ENCODE results near the gene SYT12. TPM values are rescaled to one million over a fixed set of nuclear protein-coding genes. Genes with fewer than 3 reads are reported as not detected.
A peak's percentile ranks its signal among the peaks of the same experiment; 100 is the strongest.

The SYT12 gene
- total RNA-seq, 2 donors from 2014 or later = 0.18 to 1.8 TPM

DNA sequence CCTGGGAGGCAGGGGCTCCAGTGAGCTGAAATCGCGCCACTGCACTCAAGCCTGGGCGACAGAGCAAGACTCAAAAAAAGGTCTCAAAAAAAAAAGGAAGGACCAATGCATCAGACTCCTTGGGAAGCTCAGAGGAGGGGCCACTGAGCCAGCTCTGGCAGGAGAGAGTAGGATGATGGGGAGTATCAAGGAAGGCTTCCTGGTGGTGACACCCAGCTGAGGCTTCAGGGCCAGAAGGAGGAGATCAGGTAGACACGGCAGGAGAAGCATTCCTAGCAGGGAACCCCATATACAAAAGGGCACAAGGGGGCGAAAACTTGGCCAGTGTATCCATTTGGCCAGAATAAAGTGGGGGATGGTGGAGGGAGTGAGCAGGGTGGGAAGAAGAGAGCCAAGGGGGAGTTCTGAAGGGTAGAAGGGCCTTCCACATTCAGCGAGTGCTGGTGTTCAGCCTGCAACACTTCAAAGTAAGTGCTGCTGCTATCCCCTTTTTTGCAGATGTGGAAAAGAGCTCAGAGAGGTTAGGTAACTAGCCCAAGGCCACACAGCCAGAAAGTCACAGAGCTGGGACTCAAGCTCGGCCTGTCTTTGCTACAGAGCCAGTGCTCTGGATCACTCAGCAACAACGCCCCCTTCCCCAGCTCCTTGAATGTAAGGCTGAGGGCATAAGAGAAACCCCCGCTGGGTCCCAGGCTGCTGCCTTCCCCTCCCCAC, 28.4 kb downstream of the SYT12 start:
- DNase-seq = no peak
- no peak for ATAC-seq

DNA sequence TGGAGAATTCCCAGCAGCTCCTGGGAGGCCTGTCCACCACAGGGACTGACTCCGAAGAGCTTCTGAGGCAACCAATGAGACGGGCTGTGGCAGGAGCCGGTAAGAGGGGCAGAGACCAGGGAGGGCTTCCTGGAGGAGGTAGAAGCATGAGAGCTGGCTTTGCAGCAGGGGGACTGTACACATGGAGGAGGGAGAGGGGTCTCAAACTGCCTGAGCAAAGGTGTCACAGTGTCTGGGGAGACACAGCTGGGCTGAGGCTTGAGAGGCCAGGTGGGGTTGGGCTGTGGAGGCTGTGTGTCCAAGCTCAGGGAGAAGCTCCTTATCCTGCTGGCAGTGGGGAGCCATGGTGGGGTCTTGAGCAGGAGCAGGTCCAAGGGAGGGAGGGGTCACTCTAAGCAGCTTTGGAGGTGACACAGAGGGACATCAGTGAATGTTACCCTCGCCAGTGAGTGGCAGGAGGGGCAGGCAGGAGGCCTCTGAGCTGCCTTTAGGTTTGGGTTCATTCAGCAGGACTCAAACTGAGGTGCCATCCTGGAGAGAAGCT, 29.1 kb downstream of the SYT12 start:
- no peak for DNase-seq
- no peak for ATAC-seq
- intact Hi-C loops (cut with DNase I) = no loop called here

More for the DNA sequence above, 28.4 kb downstream of the SYT12 start:
- intact Hi-C loops (cut with DNase I) = no loop called here

DNA sequence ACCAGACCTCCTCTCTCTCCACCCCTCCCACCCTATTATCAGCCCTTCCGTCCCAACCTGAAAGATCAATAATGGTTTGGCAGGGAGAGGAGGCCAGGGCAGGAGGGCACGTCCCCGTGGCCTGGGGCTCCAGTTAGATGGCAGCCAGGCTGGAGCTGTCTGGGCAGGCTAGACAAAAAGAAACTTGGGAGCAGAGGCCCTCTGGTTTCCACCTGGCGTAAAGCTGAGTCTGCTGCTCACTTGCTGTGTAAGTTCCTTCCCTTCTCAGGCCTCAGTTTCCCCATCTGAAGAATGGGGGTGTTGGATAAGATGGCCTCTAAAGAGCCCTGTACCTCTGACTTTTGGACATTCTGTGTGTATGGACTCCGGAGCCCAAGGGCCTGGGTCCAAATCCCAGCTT, 30.0 kb downstream of the SYT12 start:
- ATAC-seq (no peak), DNase-seq (no peak)
- intact Hi-C loops (cut with DNase I) = no loop called here

DNA sequence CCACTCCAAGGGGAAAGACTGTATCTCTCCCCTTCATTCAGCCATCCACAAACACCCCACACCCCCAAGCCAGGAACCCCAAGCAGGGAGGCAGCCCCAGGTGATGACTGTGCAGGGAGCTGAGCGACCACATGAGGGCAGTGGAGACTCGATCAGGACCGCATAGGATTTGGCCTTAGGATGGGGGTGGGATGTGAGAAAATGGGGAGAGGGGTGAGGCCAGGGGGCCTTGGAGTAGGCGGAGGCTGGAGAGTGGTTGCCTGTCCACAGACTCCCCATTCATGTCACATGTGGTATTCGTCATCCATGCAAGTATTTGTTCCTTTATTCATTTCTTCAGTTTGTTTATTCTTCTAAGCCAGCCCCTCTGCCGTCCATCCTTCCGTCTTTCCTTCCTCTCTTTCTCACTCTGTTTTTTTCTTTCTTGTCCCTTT, 31.0 kb downstream of the SYT12 start:
- DNase-seq = peak; percentile 55
- intact Hi-C loops (cut with DNase I) = no loop called here
- ATAC-seq = peak; percentile 34 to 43

DNA sequence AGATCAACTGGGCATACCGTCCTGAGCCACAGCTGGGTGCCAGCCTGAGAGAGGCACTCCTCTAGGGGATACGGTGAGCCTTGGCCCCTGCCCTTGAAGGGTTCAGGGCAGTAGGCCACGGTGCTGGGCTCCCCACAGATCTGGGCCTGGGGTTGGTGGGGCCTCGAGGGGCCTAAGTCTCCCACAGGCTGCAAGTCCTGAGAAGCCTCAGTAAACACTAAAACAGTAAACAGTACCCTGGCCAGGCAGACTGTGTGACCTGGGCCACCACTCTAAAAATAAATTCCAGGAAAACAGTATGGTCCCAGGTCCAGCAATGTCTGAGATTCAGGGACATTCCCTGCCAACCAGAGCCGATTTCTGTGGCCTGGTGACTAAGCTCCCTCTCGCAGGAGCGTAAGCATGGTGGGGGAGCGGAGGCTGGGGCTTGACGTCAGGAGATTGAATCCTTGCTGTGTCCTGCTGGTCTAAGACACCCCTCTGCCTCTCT, 31.5 kb downstream of the SYT12 start:
- no peak for DNase-seq
- ATAC-seq = peak in 1 of 2 donors; percentile 15
- intact Hi-C loops (cut with DNase I) = no loop called here

DNA sequence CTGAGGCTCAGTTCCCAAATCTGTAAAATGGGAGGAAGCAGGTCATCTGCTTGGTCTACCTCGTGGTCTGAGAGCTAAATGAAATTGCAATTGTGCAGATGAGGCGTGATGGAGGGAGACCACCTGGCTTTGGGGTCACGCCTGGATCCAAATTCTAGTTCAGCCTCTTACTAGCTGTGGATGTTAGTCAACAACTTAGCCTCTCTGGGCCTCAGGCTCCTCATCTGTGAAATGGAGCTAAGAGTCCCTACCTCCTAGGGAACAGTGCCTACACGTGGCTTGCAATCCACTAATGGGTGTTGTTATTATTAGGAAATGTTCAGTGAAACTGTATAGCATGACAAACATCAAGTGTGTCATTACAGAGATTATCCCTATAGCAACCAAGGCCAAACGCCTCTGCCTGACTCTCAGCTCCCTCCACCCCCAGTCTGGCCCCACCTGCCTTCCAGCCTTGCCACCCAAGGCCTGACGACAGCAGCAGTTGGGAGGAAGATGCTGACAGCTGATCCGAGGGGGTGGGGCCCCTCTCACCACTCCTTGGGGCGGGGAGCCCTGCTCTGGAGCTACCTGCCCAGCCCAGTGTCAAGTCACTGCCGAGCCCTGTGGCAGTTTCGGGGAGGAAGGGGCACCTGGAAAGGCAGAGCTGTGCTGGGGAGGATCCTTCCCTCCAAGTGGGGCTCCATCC, 32.0 kb downstream of the SYT12 start:
- peak; percentile 54 to 74 for ATAC-seq
- intact Hi-C loops (cut with DNase I) = no loop called here
- peak; percentile 70 for DNase-seq

DNA sequence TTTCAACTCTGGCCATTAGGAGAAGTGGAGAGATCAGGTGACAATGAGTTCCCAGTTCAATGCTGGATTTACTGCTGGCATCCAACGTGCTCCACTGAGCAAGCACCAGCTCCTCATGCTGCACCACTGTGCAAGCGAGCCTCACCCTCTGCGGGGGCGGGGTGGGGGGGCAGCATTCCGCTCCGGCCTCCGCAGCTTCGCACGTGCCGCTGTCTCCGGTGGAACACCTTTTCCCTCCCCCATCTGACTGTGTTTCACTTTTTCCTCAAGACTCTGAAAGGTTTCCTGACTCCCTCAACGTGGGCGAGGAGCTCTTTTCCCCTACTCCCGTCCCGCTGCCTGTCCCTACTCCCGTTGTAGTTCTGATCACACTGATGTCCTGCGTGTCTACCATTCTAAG, 32.9 kb downstream of the SYT12 start:
- intact Hi-C loops (cut with DNase I) = no loop called here
- ATAC-seq (peak in 1 of 2 donors; percentile 36), DNase-seq (no peak)

DNA sequence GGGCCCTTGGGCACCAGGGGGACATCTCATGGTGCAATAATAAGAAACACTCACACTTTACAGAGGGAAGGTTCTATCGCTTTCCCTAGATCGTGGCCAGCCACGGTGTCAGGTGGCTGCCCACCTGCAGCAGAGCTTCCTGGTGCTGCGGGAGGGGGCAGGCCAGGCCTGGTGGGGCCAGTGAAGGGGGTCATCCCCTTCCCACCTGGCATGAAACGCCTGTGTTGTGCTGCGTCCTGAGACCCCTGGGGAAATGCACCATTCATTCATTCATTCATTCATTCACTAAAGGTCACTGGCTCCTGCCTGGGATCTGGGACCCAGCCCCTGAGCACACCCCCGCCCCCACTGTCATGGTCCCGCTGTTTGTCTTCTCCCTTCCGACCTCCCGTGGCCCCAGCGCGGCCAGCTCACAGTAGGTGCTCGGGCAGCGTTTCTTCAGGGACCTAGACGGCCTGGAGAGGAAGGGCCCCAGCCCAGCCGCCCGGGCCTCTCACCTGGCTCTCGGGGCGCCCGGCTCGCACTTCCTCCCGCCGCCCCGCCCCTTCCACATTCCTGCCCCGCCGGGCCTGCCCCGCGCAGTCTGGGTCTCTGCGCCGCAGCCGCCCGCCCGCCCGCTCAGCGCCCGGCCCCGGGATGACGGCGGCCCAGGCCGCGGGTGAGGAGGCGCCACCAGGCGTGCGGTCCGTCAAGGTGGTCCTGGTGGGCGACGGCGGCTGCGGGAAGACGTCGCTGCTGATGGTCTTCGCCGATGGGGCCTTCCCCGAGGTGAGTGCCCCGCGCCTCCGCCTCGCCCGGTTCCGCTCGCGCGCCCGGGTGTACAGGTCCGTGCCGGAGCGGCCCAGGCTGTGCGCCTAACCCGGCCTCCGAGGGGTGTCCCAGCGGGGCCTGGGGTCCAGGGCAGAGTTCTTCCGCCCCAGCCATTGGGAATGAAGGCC, 33.6 kb downstream of the SYT12 start, which contains the start of gene RHOD:
RHOD (plus strand) TSS at position 581 of the 938 bp plus-strand sequence; CDS start at position 637, 56 bp downstream.
- ATAC-seq (peak; percentile 76), DNase-seq (peak; percentile 59)
- intact Hi-C loops (cut with DNase I) = no loop called here

DNA sequence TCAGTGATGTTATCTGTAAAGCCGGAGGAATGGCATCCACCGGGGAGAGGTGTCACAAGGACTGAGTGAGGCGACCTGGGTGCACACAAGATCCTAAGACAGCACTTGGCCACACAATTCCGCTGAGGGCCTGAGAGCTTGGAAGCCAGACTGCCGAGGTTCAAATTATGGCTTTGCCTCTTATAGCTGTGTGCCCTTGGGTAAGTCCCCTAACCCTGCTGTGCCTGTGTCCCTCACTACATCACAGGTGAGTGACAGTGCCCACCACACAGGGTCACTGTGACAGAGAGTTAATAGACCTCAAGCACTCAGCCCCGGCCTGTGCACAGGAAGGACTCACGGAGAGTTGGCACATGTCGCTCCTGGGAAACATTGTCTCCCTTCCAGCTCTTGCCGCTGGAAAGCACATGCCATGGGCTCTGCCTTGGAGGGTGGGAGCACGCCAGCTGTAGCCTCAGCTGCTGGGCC, 34.3 kb downstream of the SYT12 start:
- intact Hi-C loops (cut with DNase I) = no loop called here
- DNase-seq (no peak), ATAC-seq (peak; percentile 4 to 19)

DNA sequence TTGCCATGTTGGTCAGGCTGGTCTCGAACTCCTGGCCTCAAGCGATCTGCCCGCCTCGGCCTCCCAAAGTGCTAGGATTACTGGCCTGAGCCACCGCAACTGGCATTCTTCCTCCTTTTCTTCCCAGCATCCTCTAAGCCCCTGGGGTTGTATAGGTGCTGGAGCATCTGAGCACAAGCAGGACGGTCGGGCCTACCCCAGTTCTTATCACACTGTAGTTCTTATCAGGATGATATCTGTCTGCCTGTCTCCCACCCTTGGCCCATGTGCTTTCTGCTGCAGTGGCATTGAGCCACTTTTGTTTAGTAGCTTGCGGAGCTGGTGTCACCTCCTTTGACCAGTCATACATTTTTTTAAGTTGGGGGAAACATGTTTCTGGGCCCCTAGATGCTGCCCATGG, 35.6 kb downstream of the SYT12 start:
- ATAC-seq = no peak
- intact Hi-C loops (cut with DNase I) = no loop called here
- no peak for DNase-seq

DNA sequence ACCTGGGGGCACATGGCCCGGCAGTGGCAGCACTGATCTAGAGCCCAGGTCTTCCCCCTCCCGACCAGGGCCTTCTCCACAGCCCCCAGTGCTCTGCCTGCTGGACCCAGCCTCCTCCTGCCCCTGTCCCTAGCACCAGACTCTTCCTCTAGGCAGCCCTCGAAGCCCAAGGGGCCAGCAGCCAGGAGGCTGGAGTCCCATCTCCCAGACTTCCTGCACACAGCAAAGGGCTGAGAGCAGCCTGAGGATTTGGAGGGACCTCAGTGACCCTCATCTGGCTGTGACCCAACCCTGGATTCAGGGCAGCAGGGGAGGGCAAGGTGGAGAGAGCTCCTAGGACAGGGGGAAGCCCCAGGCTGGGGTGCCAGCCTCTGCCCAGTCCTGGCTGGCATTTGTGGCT, 36.7 kb downstream of the SYT12 start:
- intact Hi-C loops (cut with DNase I) = no loop called here
- ATAC-seq (no peak), DNase-seq (no peak)

DNA sequence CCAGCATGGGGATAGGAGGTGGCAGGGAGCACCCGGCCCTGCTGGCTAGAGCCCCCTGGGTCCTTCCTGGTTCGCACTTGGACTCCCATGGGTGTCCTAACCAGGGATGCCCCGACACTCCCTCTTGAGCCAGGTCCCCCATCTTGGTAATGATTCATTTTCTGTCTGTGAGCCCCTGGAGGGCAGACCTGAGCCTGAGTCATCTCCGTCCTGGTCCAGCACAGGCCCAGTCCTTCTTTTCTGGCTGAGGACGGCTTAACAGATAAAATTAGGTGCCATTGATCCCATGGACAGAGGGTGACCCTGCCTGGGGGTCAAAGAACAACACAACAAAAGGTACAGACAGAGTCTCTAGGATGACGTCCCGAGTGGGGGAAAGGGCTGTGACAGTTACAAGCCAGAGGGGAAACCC, 37.2 kb downstream of the SYT12 start:
- DNase-seq (no peak), ATAC-seq (no peak)
- intact Hi-C loops (cut with DNase I) = no loop called here

DNA sequence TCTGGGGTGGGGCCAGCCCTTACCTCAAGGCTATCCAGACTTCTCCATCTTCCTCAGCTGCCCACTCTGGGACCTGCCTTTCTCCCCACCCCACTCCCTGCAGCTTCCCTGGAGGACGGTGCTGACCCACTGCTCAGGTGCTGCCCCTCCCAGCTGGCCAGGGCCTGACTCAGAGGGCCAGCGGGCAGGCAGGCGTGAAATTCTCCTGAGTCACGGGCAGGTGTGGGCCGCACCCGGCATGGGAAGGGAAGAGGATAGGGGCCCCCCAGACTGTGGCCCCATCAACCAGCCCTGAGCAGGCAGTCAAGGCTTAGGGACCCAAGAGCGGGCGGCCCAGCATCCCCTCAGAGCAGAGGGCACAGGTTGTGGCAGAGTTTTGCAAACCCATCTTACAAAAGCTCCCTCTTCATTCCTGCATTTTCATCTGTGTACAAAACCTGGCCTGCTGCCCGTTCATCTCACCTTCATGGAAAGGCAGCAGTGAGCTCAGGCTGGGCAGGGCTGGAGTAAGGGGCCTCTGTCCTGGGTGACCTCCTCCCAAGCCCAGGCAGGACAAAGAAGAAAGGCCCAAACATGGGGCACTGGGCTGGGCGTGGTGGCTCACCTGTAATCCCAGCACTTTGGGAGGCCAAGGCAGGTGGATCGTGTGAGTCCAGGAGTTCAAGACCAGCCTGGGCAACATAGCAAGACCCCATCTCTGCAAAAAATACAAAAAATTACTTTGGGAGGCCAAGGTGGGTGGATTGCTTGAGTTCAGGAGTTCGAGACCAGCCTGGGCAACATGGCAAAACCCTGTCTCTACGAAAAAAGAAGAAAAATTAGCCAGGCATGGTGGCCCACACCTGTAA, 39.8 kb downstream of the SYT12 start:
- DNase-seq (no peak), ATAC-seq (peak in 1 of 2 donors; percentile 36)
- intact Hi-C loops (cut with DNase I) = no loop called here

DNA sequence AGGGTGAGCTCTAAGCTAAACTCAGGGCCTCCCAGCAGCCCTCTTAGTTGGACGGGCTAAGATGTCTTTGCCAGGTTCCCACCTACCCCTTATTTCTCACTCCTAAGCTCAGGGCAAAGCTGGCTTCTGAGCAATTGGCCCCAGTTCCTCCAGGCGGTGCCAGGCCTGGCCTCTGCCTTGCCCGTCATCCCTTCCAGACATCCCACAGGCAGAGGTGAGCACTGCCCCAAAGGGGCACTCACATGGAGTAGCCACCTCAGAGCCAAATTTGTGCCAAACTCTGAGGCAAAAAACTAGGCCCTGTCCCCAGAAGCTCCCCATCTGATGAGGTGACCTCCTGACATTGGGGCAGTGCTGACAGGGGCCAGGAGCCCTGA, 43.4 kb downstream of the SYT12 start:
- intact Hi-C loops (cut with DNase I) = no loop called here
- no peak for DNase-seq
- no peak for ATAC-seq

DNA sequence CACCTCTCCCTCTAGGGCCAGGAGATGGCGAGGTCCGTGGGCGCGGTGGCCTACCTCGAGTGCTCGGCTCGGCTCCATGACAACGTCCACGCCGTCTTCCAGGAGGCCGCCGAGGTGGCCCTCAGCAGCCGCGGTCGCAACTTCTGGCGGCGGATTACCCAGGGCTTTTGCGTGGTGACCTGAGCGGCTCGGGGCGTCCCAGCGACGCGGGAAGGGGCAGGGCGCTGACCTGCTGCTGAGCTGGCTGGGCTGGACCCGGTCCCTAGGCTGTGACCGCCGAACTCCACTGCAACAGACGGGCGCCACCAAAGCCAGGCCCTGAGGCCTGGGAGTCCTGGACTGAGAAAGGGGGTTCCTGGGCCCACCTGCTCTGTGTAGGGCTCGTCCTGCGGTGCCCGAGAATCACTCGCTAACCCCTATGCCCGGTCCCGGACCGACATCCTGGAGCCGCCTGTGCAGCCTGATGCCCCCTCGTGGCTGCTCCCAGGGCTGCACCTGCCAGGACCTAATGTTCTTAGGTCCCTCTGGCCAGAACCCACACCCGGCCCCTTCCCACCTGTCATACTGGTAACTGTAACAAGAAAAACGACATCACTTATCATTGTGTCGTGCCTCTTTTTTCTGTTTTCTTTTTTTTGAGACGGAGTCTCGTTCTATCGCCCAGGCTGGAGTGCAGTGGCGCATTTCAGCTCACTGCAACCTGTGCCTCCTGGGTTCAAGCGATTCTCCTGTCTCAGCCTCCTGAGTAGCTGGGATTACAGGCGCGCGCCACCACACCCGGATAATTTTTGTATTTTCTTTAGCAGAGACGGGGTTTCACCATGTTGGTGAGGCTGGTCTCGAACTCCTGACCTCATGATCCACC, 48.7 kb downstream of the SYT12 start:
- DNase-seq (peak; percentile 82), ATAC-seq (peak; percentile 78 to 87)
- intact Hi-C loops (cut with DNase I) = no loop called here

DNA sequence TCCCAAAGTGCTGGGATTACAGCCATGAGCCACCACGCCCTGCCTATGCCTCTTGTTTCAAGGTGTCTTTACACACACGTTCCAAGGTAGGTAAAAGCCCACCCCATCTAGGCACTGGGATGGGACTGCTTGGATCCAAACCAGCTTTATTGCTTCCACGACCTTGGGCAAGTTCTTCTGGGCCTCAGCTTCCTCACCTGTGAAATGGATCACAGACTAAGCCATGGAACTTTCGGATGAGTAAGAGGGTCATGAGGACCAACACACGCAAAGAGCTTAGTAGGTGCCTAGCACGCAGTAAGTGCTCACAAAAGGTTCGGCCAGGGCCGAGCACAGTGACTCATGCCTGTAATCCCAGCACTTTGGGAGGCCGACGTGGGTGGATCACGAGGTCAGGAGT, 49.4 kb downstream of the SYT12 start:
- ATAC-seq (no peak), DNase-seq (no peak)
- intact Hi-C loops (cut with DNase I) = no loop called here

DNA sequence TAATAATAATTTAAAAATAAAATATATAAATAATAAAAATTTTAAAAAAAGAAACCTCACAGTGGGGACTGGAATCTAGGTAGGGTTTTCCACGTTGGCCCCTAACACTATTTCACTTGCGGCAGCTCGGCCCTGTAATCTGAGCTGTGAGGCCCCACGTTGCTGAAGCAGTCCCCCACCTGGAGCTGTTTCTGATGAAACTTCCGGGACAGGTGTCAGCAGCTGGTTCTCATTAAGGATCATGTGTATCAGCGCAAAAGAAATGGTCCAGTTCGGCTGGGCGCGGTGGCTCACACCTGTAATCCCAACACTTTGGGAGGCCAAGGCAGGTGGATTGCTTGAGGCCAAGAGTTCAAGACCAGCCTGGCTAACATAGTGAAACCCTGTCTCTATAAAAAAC, 51.0 kb downstream of the SYT12 start:
- intact Hi-C loops (cut with DNase I) = no loop called here
- ATAC-seq (no peak), DNase-seq (no peak)

Data from left cardiac atrium (tissue), 4 donors.